Mucosa of rectum (tissue), 2 donors: Measurements from ENCODE around the gene PDIA5.

Source experiments
- H3K27ac ChIP-seq, 2 donors: one replicate each; pipeline ENCODE4 v1.7.0; 2013; ENCODE audit warnings: inconsistent platforms in 2 of 2, low read depth in 2 of 2, low read length in 2 of 2
- H3K27me3 ChIP-seq, 2 donors: one replicate each; pipeline ENCODE4 v1.7.0; 2013; ENCODE audit warnings: low read length in 2 of 2; ENCODE audit not compliant: control insufficient read depth in 2 of 2, insufficient read depth in 2 of 2
- H3K36me3 ChIP-seq, 2 donors: one replicate each; pipeline ENCODE4 v1.7.0; 2013; ENCODE audit warnings: low read length in 2 of 2; ENCODE audit not compliant: control insufficient read depth in 2 of 2, insufficient read depth in 2 of 2
- H3K4me1 ChIP-seq, 2 donors: one replicate each; pipeline ENCODE4 v1.7.0; 2013; ENCODE audit warnings: low read length in 2 of 2, mild to moderate bottlenecking in 1 of 2; ENCODE audit not compliant: control insufficient read depth in 2 of 2, insufficient read depth in 2 of 2
- H3K4me3 ChIP-seq, 2 donors: one replicate each; pipeline ENCODE4 v1.7.0; 2013; ENCODE audit warnings: low read length in 2 of 2
- H3K9ac ChIP-seq, 2 donors: one replicate each; pipeline ENCODE4 v1.7.0; 2013; ENCODE audit warnings: low read length in 2 of 2, low read depth in 1 of 2, mild to moderate bottlenecking in 1 of 2
- H3K9me3 ChIP-seq, 2 donors: one replicate each; pipeline ENCODE4 v1.7.0; 2013; ENCODE audit warnings: low read length in 2 of 2; ENCODE audit not compliant: control insufficient read depth in 2 of 2
- donor health status: healthy.
- donor health status: Normal muscosa, but diverticular disease.

PDIA5 gene

GRCh38 chr3:123026565-123027291 is 40.1 kb upstream of the PDIA5 start:
- peaks cover 50 to 51% of the 10 kb centered on the region in 2 donors for H3K27me3 ChIP-seq
- peak overlapping the region; percentile 41 to 56 for H3K4me3 ChIP-seq
- H3K27ac ChIP-seq: no peak overlapping the region
- no peak overlapping the region for H3K9ac ChIP-seq
- H3K9me3 ChIP-seq: no peaks in the 10 kb centered on the region
- no peaks in the 10 kb centered on the region for H3K36me3 ChIP-seq
- peaks cover 10 to 17% of the 10 kb centered on the region in 2 donors for H3K4me1 ChIP-seq

- H3K27ac ChIP-seq: no peak within 1 kb of the TSS
Measured at GRCh38 chr3:123027292-123028232, 39.3 kb upstream of the PDIA5 start, which contains the start of gene SEMA5B. SEMA5B (minus strand) TSS chr3:123027763; CDS start chr3:122961263, 66,500 bp downstream.

GRCh38 chr3:123028233-123028828 is 38.5 kb upstream of the PDIA5 start:
- Histone ChIP-seq H3K9me3 (no peaks in the 10 kb centered on the region), H3K4me1 (peaks cover 10 to 17% of the 10 kb centered on the region in 2 donors), H3K27me3 (peaks cover 47 to 49% of the 10 kb centered on the region in 2 donors), H3K27ac (no peak overlapping the region), H3K36me3 (no peaks in the 10 kb centered on the region), H3K9ac (peak overlapping the region in 1 of 2 donors; percentile 8), H3K4me3 (peak overlapping the region; percentile 56 to 70)

More at GRCh38 chr3:123027292-123028232, 39.3 kb upstream of the PDIA5 start, which contains the start of gene SEMA5B:
- H3K9me3 ChIP-seq: no peaks in the 10 kb centered on the region
- H3K36me3 ChIP-seq: no peaks in the 10 kb centered on the region
- H3K4me3 ChIP-seq: peak within 1 kb of the TSS; percentile 56 to 70
- H3K9ac ChIP-seq: peak within 1 kb of the TSS in 1 of 2 donors; percentile 8
- peaks cover 10 to 17% of the 10 kb centered on the region in 2 donors for H3K4me1 ChIP-seq
- peaks cover 47 to 50% of the 10 kb centered on the region in 2 donors for H3K27me3 ChIP-seq

DNA sequence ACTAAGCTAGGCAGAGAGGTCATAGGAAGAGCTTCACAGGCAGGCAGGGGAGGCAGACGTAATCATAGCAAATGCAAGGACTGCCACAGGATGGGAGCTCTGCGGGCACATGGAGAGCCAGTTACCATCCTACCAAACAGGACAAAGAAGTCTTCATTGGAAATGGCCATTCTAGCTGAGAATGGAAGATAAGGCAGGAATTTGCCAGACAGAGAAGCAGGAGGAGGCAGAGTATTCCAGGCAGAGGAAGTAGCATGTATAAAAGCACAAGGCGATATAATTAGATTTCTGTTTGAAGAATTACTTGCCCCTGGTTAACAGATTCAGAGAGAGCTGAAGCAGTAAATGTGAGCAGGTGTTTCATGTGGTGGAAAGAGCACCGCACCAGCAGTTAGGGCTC is 35.8 kb upstream of the PDIA5 start:
- H3K9me3 ChIP-seq: no peaks in the 10 kb centered on the region
- H3K36me3 ChIP-seq: no peaks in the 10 kb centered on the region
- peaks cover 30% of the 10 kb centered on the region in 2 donors for H3K27me3 ChIP-seq
- peaks cover 10 to 17% of the 10 kb centered on the region in 2 donors for H3K4me1 ChIP-seq
- no peak overlapping the region for H3K27ac ChIP-seq
- no peak overlapping the region for H3K9ac ChIP-seq
- H3K4me3 ChIP-seq: no peak overlapping the region

- Histone ChIP-seq H3K9ac (no peak overlapping the region), H3K4me1 (peaks cover 8 to 10% of the 10 kb centered on the region in 2 donors), H3K4me3 (no peak overlapping the region), H3K36me3 (no peaks in the 10 kb centered on the region), H3K27me3 (peaks cover 22 to 24% of the 10 kb centered on the region in 2 donors), H3K27ac (no peak overlapping the region), H3K9me3 (no peaks in the 10 kb centered on the region)
Measured at GRCh38 chr3:123032057-123032456, 34.8 kb upstream of the PDIA5 start.

- no peaks in the 10 kb centered on the region for H3K36me3 ChIP-seq
- H3K4me1 ChIP-seq: no peaks in the 10 kb centered on the region
- no peak overlapping the region for H3K27ac ChIP-seq
- no peaks in the 10 kb centered on the region for H3K9me3 ChIP-seq
- H3K4me3 ChIP-seq: no peak overlapping the region
- H3K9ac ChIP-seq: no peak overlapping the region
- H3K27me3 ChIP-seq: peaks cover 9 to 12% of the 10 kb centered on the region in 2 donors
Measured at GRCh38 chr3:123034120-123034519, 32.7 kb upstream of the PDIA5 start.

DNA sequence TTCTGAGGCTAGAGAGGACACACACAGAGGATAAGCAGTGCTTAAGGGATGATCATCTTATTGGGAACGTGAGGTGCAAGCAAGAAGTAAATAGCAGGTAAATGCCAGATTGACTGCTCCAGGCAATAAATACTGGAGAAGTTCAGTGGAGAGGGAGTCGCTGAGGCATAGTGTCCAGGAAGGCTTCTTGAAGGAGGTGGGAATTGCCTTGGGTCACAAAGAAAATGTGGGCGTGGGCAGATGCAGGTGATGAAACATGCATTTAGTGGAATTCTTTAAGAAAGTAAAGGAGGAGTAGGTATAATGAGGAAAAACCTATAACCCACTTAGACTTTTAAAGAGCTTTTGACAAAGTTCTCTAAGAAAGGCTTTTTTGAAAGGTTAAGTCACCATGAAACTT is 31.8 kb upstream of the PDIA5 start:
- Histone ChIP-seq H3K4me1 (no peaks in the 10 kb centered on the region), H3K27ac (no peak overlapping the region), H3K9ac (no peak overlapping the region), H3K9me3 (no peaks in the 10 kb centered on the region), H3K27me3 (peaks cover 3 to 4% of the 10 kb centered on the region in 2 donors), H3K4me3 (no peak overlapping the region), H3K36me3 (no peaks in the 10 kb centered on the region)

GRCh38 chr3:123036352-123037014 is 30.3 kb upstream of the PDIA5 start:
- H3K27ac ChIP-seq: no peak overlapping the region
- no peak overlapping the region for H3K4me3 ChIP-seq
- no peaks in the 10 kb centered on the region for H3K9me3 ChIP-seq
- H3K27me3 ChIP-seq: peaks cover 0 to 2% of the 10 kb centered on the region in 2 donors
- H3K4me1 ChIP-seq: no peaks in the 10 kb centered on the region
- H3K9ac ChIP-seq: no peak overlapping the region
- H3K36me3 ChIP-seq: no peaks in the 10 kb centered on the region

- Histone ChIP-seq H3K27ac (no peak overlapping the region), H3K9ac (no peak overlapping the region)
Measured at GRCh38 chr3:123037015-123037375, 29.8 kb upstream of the PDIA5 start.

More at GRCh38 chr3:123037015-123037375, 29.8 kb upstream of the PDIA5 start:
- Histone ChIP-seq H3K4me3 (no peak overlapping the region), H3K9me3 (no peaks in the 10 kb centered on the region), H3K36me3 (no peaks in the 10 kb centered on the region), H3K4me1 (no peaks in the 10 kb centered on the region), H3K27me3 (peaks cover 0 to 2% of the 10 kb centered on the region in 2 donors)
